ENCODE results near the gene FLT1.

Gene FLT1

GRCh38 chr13:28337166-28338005 lies 157.5 kb downstream of the FLT1 start:
- no peak for DNase-seq

- no peak for DNase-seq
Observed at GRCh38 chr13:28336193-28336657, 158.7 kb downstream of the FLT1 start.

- DNase-seq = no peak
Observed at GRCh38 chr13:28333204-28333881, 161.6 kb downstream of the FLT1 start.

- DNase-seq = no peak
Observed at GRCh38 chr13:28329395-28330158, 165.4 kb downstream of the FLT1 start.

- DNase-seq = no peak
Observed at GRCh38 chr13:28328271-28328607, 166.7 kb downstream of the FLT1 start.

GRCh38 chr13:28327373-28328270 lies 167.3 kb downstream of the FLT1 start:
- no peak for DNase-seq

GRCh38 chr13:28326056-28326455 lies 168.9 kb downstream of the FLT1 start:
- no peak for DNase-seq

GRCh38 chr13:28325022-28325421 lies 169.9 kb downstream of the FLT1 start:
- DNase-seq = no peak

GRCh38 chr13:28324181-28324789 lies 170.6 kb downstream of the FLT1 start:
- peak; percentile 48 for DNase-seq

- no peak for DNase-seq
Observed at GRCh38 chr13:28322256-28322905, 172.5 kb downstream of the FLT1 start.

- DNase-seq = no peak
Observed at GRCh38 chr13:28321756-28322155, 173.2 kb downstream of the FLT1 start.

GRCh38 chr13:28320884-28321574 lies 173.9 kb downstream of the FLT1 start:
- DNase-seq = no peak

- DNase-seq = no peak
Observed at GRCh38 chr13:28320209-28320608, 174.7 kb downstream of the FLT1 start.

GRCh38 chr13:28319528-28319927 lies 175.4 kb downstream of the FLT1 start:
- no peak for DNase-seq

GRCh38 chr13:28318496-28318895 lies 176.4 kb downstream of the FLT1 start:
- no peak for DNase-seq

GRCh38 chr13:28316836-28317235 lies 178.1 kb downstream of the FLT1 start:
- no peak for DNase-seq

- DNase-seq = no peak
Observed at GRCh38 chr13:28316129-28316528, 178.8 kb downstream of the FLT1 start.

- no peak for DNase-seq
Observed at GRCh38 chr13:28314879-28315278, 180.0 kb downstream of the FLT1 start.

GRCh38 chr13:28313579-28313978 lies 181.3 kb downstream of the FLT1 start:
- DNase-seq = no peak

- DNase-seq = no peak
Observed at GRCh38 chr13:28306325-28306724, 188.6 kb downstream of the FLT1 start.

- DNase-seq = no peak
Observed at GRCh38 chr13:28301839-28302238, 193.1 kb downstream of the FLT1 start.

Measured in CD4-positive, alpha-beta T cell treated with Interleukin-15 for 1 hour (primary cell).